ENCODE results near the gene APEH.

The APEH gene

GRCh38 chr3:49641921-49642707, 32.0 kb upstream of the APEH start:
- H3K4me3 ChIP-seq (ENCODE audit: low read length): no peak overlapping the region
- TF ChIP-seq CTCF (IDR thresholded peaks at IDR 0.05; ENCODE audit: insufficient read depth, low read depth, low read length, missing control alignments): no peak
- DNase-seq (ENCODE audit: low read depth): no peak

GRCh38 chr3:49642708-49643145, 31.4 kb upstream of the APEH start:
- no peak for DNase-seq (ENCODE audit: low read depth)

GRCh38 chr3:49644684-49645083, 29.5 kb upstream of the APEH start:
- no peak overlapping the region for H3K4me3 ChIP-seq (ENCODE audit: low read length)
- TF ChIP-seq CTCF (IDR thresholded peaks at IDR 0.05; ENCODE audit: insufficient read depth, low read depth, low read length, missing control alignments): no peak
- DNase-seq (ENCODE audit: low read depth): no peak

More at GRCh38 chr3:49642708-49643145, 31.4 kb upstream of the APEH start:
- no peak for TF ChIP-seq CTCF (IDR thresholded peaks at IDR 0.05; ENCODE audit: insufficient read depth, low read depth, low read length, missing control alignments)
- H3K4me3 ChIP-seq (ENCODE audit: low read length): no peak overlapping the region

- no peak for DNase-seq (ENCODE audit: low read depth)
- no peak overlapping the region for H3K4me3 ChIP-seq (ENCODE audit: low read length)
- no peak for TF ChIP-seq CTCF (IDR thresholded peaks at IDR 0.05; ENCODE audit: insufficient read depth, low read depth, low read length, missing control alignments)
Observed at GRCh38 chr3:49646236-49646635, 27.9 kb upstream of the APEH start.

GRCh38 chr3:49647741-49648140, 26.4 kb upstream of the APEH start:
- DNase-seq (ENCODE audit: low read depth): no peak
- no peak overlapping the region for H3K4me3 ChIP-seq (ENCODE audit: low read length)

GRCh38 chr3:49648354-49649019, 25.7 kb upstream of the APEH start:
- no peak overlapping the region for H3K4me3 ChIP-seq (ENCODE audit: low read length)
- no peak for DNase-seq (ENCODE audit: low read depth)
- no peak for TF ChIP-seq CTCF (IDR thresholded peaks at IDR 0.05; ENCODE audit: insufficient read depth, low read depth, low read length, missing control alignments)

More at GRCh38 chr3:49647741-49648140, 26.4 kb upstream of the APEH start:
- TF ChIP-seq CTCF (IDR thresholded peaks at IDR 0.05; ENCODE audit: insufficient read depth, low read depth, low read length, missing control alignments): no peak

All from epithelial cell of esophagus (primary cell).